Coronary artery (tissue), 2 donors: ENCODE data around the gene TTC7B.

ENCODE experiments used
- DNase-seq: peaks from one replicate; pipeline ENCODE4 v3.0.0-alpha.2; 2017; ENCODE audit warnings: low spot score
- H3K27ac ChIP-seq, 2 donors: fragments of 200-600 bp; sonication (generic); one replicate each; pipeline ENCODE4 v1.5.1; 2016 to 2019
- H3K4me3 ChIP-seq: fragments of 200-600 bp; sonication (generic); 2 replicates; pipeline ENCODE4 v1.5.1; 2016; ENCODE audit warnings: mild to moderate bottlenecking, moderate library complexity
- CTCF ChIP-seq: fragments of 200-600 bp; sonication (generic); IDR thresholded peaks from one replicate; pipeline ENCODE4 v1.5.1; 2019; ENCODE audit warnings: antibody characterized with exemption

The TTC7B gene

GRCh38 chr14:90560558-90560957 lies 255.7 kb downstream of the TTC7B start:
- Histone ChIP-seq H3K27ac (no peak overlapping the region), H3K4me3 (no peak overlapping the region)
- DNase-seq: no peak
- TF ChIP-seq CTCF: no peak

- H3K4me3 ChIP-seq: no peak overlapping the region
- TF ChIP-seq CTCF: no peak
- no peak for DNase-seq
- no peak overlapping the region for H3K27ac ChIP-seq
These were observed 256.3 kb downstream of the TTC7B start for GRCh38 chr14:90559811-90560492.

GRCh38 chr14:90558983-90559590 lies 257.1 kb downstream of the TTC7B start:
- DNase-seq: no peak
- no peak overlapping the region for H3K27ac ChIP-seq
- TF ChIP-seq CTCF: no peak

GRCh38 chr14:90558041-90558982 lies 257.9 kb downstream of the TTC7B start:
- no peak for DNase-seq
- Histone ChIP-seq H3K4me3 (no peak overlapping the region), H3K27ac (no peak overlapping the region)
- TF ChIP-seq CTCF: no peak

More at GRCh38 chr14:90558983-90559590, 257.1 kb downstream of the TTC7B start:
- no peak overlapping the region for H3K4me3 ChIP-seq

GRCh38 chr14:90557516-90557915 lies 258.7 kb downstream of the TTC7B start:
- no peak overlapping the region for H3K4me3 ChIP-seq
- no peak overlapping the region for H3K27ac ChIP-seq
- TF ChIP-seq CTCF: no peak
- DNase-seq: no peak

- DNase-seq: no peak
- TF ChIP-seq CTCF: no peak
- no peak overlapping the region for H3K4me3 ChIP-seq
- H3K27ac ChIP-seq: no peak overlapping the region
These were observed 259.4 kb downstream of the TTC7B start for GRCh38 chr14:90556666-90557450.
